Thyroid gland (tissue), 4 donors: ENCODE results near the gene FAR1. TPM values are rescaled to one million over a fixed set of nuclear protein-coding genes. Genes with fewer than 3 reads are reported as not detected.

ENCODE experiments used
- DNase-seq, 2 donors: peaks; one replicate each; pipeline ENCODE4 v3.0.0-alpha.2; 2019
- H3K27ac ChIP-seq, 3 donors: fragments of 200-600 bp; sonication (generic); 1 replicate in 2 of 3; 2 replicates in 1 of 3; pipeline ENCODE4 v1.5.1; 2016 to 2019; ENCODE audit warnings: mild to moderate bottlenecking in 1 of 3, moderate library complexity in 1 of 3
- H3K27me3 ChIP-seq: fragments of 200-600 bp; sonication (generic); one replicate; pipeline ENCODE4 v1.5.1; 2019
- H3K36me3 ChIP-seq, 2 donors: fragments of 200-600 bp; sonication (generic); one replicate each; pipeline ENCODE4 v1.5.1; 2016 to 2019
- H3K4me1 ChIP-seq, 2 donors: fragments of 200-600 bp; sonication (generic); one replicate each; pipeline ENCODE4 v1.5.1; 2017 to 2019
- H3K4me3 ChIP-seq, 3 donors: fragments of 200-600 bp; sonication (generic); replicated peaks in 1 of 3; 1 replicate in 2 of 3; 2 replicates in 1 of 3; pipeline ENCODE4 v1.5.1; 2016; ENCODE audit warnings: mild to moderate bottlenecking in 1 of 3
- H3K9me3 ChIP-seq: fragments of 200-600 bp; sonication (generic); one replicate; pipeline ENCODE4 v1.5.1; 2017
- CTCF ChIP-seq, 6 experiments: fragments of 200-600 bp in 3 of 6; fragments of 450-650 bp in 3 of 6; sonication (generic) in 3 of 6; IDR thresholded peaks; one replicate each; pipeline ENCODE4 v1.5.1; 2016 to 2019; ENCODE audit warnings: antibody characterized with exemption in 6 of 6, mild to moderate bottlenecking in 2 of 6, inconsistent platforms in 1 of 6, moderate library complexity in 1 of 6
- POLR2A ChIP-seq, 2 donors: fragments of 450-650 bp; IDR thresholded peaks; one replicate each; pipeline ENCODE4 v1.6.1; 2017; ENCODE audit warnings: antibody characterized with exemption in 2 of 2, mild to moderate bottlenecking in 2 of 2, moderate library complexity in 1 of 2
- WGBS, 2 donors: methylation state at CpG; one replicate each; pipeline ENCODE4 v1.1.5; 2017; 5-methylcytosine and 5-hydroxymethylcytosine counted together
- intact Hi-C: fragments of 100-400 bp; cut with DNase I; formaldehyde crosslinking; loops from one replicate; pipeline ENCODE4 v1.15.1; 2023
- total RNA-seq, 4 donors: library from RNA; depleted of rRNA; stranded (reverse); fragments of >200 nt; gene quantifications; one replicate each; pipeline ENCODE4 v1.2.3, GENCODE V29; 2016

The FAR1 gene
- total RNA-seq, 4 donors from 2014 or later, result 43.8 to 76.0 (median 48.9) TPM

GRCh38 chr11:13685461-13686108 is 17.1 kb downstream of the FAR1 start:
- Histone ChIP-seq H3K36me3 (no peaks in the 10 kb centered on the region), H3K4me3 (no peak overlapping the region), H3K27ac (no peak overlapping the region), H3K4me1 (peaks cover 0 to 5% of the 10 kb centered on the region in 2 donors), H3K27me3 (no peaks in the 10 kb centered on the region), H3K9me3 (no peaks in the 10 kb centered on the region)
- 71% methylated on average over 5 of the region's 5 CpGs for WGBS, 2 donors
- intact Hi-C loops, result no loop called here
- no peak for DNase-seq
- TF ChIP-seq CTCF (IDR thresholded peaks at IDR 0.05) (no peak), POLR2A (IDR thresholded peaks at IDR 0.05) (no peak)

- WGBS, 2 donors, result 84 to 92% methylated on average over 1 of the region's 1 CpG
- TF ChIP-seq CTCF (IDR thresholded peaks at IDR 0.05), result no peak
- TF ChIP-seq POLR2A (IDR thresholded peaks at IDR 0.05), result no peak
Measured at GRCh38 chr11:13686776-13687175, 18.3 kb downstream of the FAR1 start.

GRCh38 chr11:13687271-13687670 is 18.8 kb downstream of the FAR1 start:
- H3K4me3 ChIP-seq, result no peak overlapping the region
- WGBS, 2 donors, result 93 to 98% methylated on average over 3 of the region's 3 CpGs
- H3K4me1 ChIP-seq, result peaks cover 0 to 4% of the 10 kb centered on the region in 2 donors
- intact Hi-C loops, result no loop called here
- H3K36me3 ChIP-seq, result no peaks in the 10 kb centered on the region
- H3K27me3 ChIP-seq, result no peaks in the 10 kb centered on the region
- H3K9me3 ChIP-seq, result no peaks in the 10 kb centered on the region
- no peak for DNase-seq
- no peak overlapping the region for H3K27ac ChIP-seq
- TF ChIP-seq CTCF (IDR thresholded peaks at IDR 0.05), result no peak
- TF ChIP-seq POLR2A (IDR thresholded peaks at IDR 0.05), result no peak

More at GRCh38 chr11:13686776-13687175, 18.3 kb downstream of the FAR1 start:
- no peak for DNase-seq
- Histone ChIP-seq H3K36me3 (no peaks in the 10 kb centered on the region), H3K4me1 (peaks cover 0 to 5% of the 10 kb centered on the region in 2 donors), H3K9me3 (no peaks in the 10 kb centered on the region), H3K27ac (no peak overlapping the region), H3K4me3 (no peak overlapping the region), H3K27me3 (no peaks in the 10 kb centered on the region)
- intact Hi-C loops, result no loop called here

- intact Hi-C loops, result no loop called here
Measured at GRCh38 chr11:13691286-13691899, 22.9 kb downstream of the FAR1 start.

More at GRCh38 chr11:13691286-13691899, 22.9 kb downstream of the FAR1 start:
- no peak overlapping the region for H3K27ac ChIP-seq
- no peaks in the 10 kb centered on the region for H3K27me3 ChIP-seq
- H3K36me3 ChIP-seq, result no peaks in the 10 kb centered on the region
- H3K4me1 ChIP-seq, result peaks cover 0 to 9% of the 10 kb centered on the region in 2 donors
- no peaks in the 10 kb centered on the region for H3K9me3 ChIP-seq
- no peak for DNase-seq
- no peak for TF ChIP-seq POLR2A (IDR thresholded peaks at IDR 0.05)
- no peak for TF ChIP-seq CTCF (IDR thresholded peaks at IDR 0.05)
- WGBS, 2 donors, result 98% methylated on average over 3 of the region's 3 CpGs
- H3K4me3 ChIP-seq, result no peak overlapping the region
